GM21423 (cell line): Measurements from ENCODE around the gene CST9.

Experiments used
- ATAC-seq: cut with Tn5 transposase; IDR thresholded peaks from one replicate; pipeline ENCODE4 v1.9.1; 2021; ENCODE audit warnings: mild to moderate bottlenecking, moderate library complexity; ENCODE audit not compliant: unreplicated experiment

The CST9 gene

GRCh38 chr20:23554401-23554800 lies 51.3 kb downstream of the CST9 start:
- no peak for ATAC-seq
